Measurements from ENCODE around the gene KRT40. TPM values are rescaled to one million over a fixed set of nuclear protein-coding genes. Genes with fewer than 3 reads are reported as not detected.

Gene KRT40
- total RNA-seq, 4 donors from 2014 or later: not detected

- in situ Hi-C loops (cut with MboI; ENCODE audit: low sequenced_read_pairs in 4 of 4) (no loop called here), intact Hi-C loops (cut with DNase I; ENCODE audit: low total_unique reads) (no loop called here)
- ATAC-seq: no peak
- Histone ChIP-seq H3K36me3 (no peaks in the 10 kb centered on the region), H3K4me1 (no peaks in the 10 kb centered on the region), H3K9me3 (no peaks in the 10 kb centered on the region), H3K27ac (no peak overlapping the region), H3K27me3 (peaks cover 0 to 1% (median 0%) of the 10 kb centered on the region in 3 donors), H3K4me3 (no peak overlapping the region)
- no peak for DNase-seq
- no peak for TF ChIP-seq CTCF (IDR thresholded peaks at IDR 0.05 in 4 of 5, conservative IDR thresholded peaks at IDR 0.05 in 1 of 5)
- no peak for TF ChIP-seq POLR2A (IDR thresholded peaks at IDR 0.05)
These were observed 36.2 kb upstream of the KRT40 start for GRCh38 chr17:41020336-41020735.

- no peak for ATAC-seq
- Histone ChIP-seq H3K36me3 (no peaks in the 10 kb centered on the region), H3K4me3 (no peak overlapping the region), H3K27ac (no peak overlapping the region), H3K27me3 (no peaks in the 10 kb centered on the region), H3K9me3 (no peaks in the 10 kb centered on the region), H3K4me1 (no peaks in the 10 kb centered on the region)
- no peak for DNase-seq
- in situ Hi-C loops (cut with MboI; ENCODE audit: low sequenced_read_pairs in 4 of 4): no loop called here
- no peak for TF ChIP-seq POLR2A (IDR thresholded peaks at IDR 0.05)
- no peak for TF ChIP-seq CTCF (IDR thresholded peaks at IDR 0.05 in 4 of 5, conservative IDR thresholded peaks at IDR 0.05 in 1 of 5)
- intact Hi-C loops (cut with DNase I; ENCODE audit: low total_unique reads): no loop called here
These were observed 35.3 kb upstream of the KRT40 start for GRCh38 chr17:41019415-41019814.

GRCh38 chr17:41018541-41018940, 34.4 kb upstream of the KRT40 start:
- Histone ChIP-seq H3K36me3 (no peaks in the 10 kb centered on the region), H3K4me1 (peaks cover 2 to 3% of the 10 kb centered on the region in 2 donors), H3K9me3 (no peaks in the 10 kb centered on the region), H3K4me3 (no peak overlapping the region), H3K27ac (no peak overlapping the region), H3K27me3 (no peaks in the 10 kb centered on the region)
- ATAC-seq (no peak), DNase-seq (no peak)
- in situ Hi-C loops (cut with MboI; ENCODE audit: low sequenced_read_pairs in 4 of 4) (no loop called here), intact Hi-C loops (cut with DNase I; ENCODE audit: low total_unique reads) (no loop called here)
- TF ChIP-seq POLR2A (IDR thresholded peaks at IDR 0.05) (no peak), CTCF (IDR thresholded peaks at IDR 0.05 in 4 of 5, conservative IDR thresholded peaks at IDR 0.05 in 1 of 5) (no peak)

- no peak overlapping the region for H3K27ac ChIP-seq
- DNase-seq (no peak), ATAC-seq (no peak)
- peaks cover 7 to 8% of the 10 kb centered on the region in 2 donors for H3K4me1 ChIP-seq
- no peaks in the 10 kb centered on the region for H3K27me3 ChIP-seq
- TF ChIP-seq CTCF (IDR thresholded peaks at IDR 0.05 in 4 of 5, conservative IDR thresholded peaks at IDR 0.05 in 1 of 5): no peak
- no peak for TF ChIP-seq POLR2A (IDR thresholded peaks at IDR 0.05)
- H3K36me3 ChIP-seq: no peaks in the 10 kb centered on the region
- in situ Hi-C loops (cut with MboI; ENCODE audit: low sequenced_read_pairs in 4 of 4) (no loop called here), intact Hi-C loops (cut with DNase I; ENCODE audit: low total_unique reads) (no loop called here)
- H3K4me3 ChIP-seq: no peak overlapping the region
- no peaks in the 10 kb centered on the region for H3K9me3 ChIP-seq
These were observed 32.6 kb upstream of the KRT40 start for GRCh38 chr17:41016578-41017215.

GRCh38 chr17:41015454-41015853, 31.3 kb upstream of the KRT40 start:
- DNase-seq (no peak), ATAC-seq (no peak)
- Histone ChIP-seq H3K4me3 (no peak overlapping the region), H3K9me3 (no peaks in the 10 kb centered on the region), H3K27ac (no peak overlapping the region), H3K4me1 (peaks cover 7 to 8% of the 10 kb centered on the region in 2 donors), H3K36me3 (no peaks in the 10 kb centered on the region), H3K27me3 (no peaks in the 10 kb centered on the region)
- in situ Hi-C loops (cut with MboI; ENCODE audit: low sequenced_read_pairs in 4 of 4): no loop called here
- intact Hi-C loops (cut with DNase I; ENCODE audit: low total_unique reads): no loop called here
- TF ChIP-seq POLR2A (IDR thresholded peaks at IDR 0.05): no peak
- TF ChIP-seq CTCF (IDR thresholded peaks at IDR 0.05 in 4 of 5, conservative IDR thresholded peaks at IDR 0.05 in 1 of 5): no peak

Measured in gastrocnemius medialis (tissue), 4 donors.